Body of pancreas (tissue), 4 donors: ENCODE measurements around the gene PLK2. TPM values are rescaled to one million over a fixed set of nuclear protein-coding genes. Genes with fewer than 3 reads are reported as not detected.

Experiments used
- ATAC-seq: fragments of 150-250 bp; one replicate; pipeline ENCODE4 v1.9.1; 2016
- DNase-seq, 4 donors: peaks; one replicate each; pipeline ENCODE4 v3.0.0-alpha.2; 2019
- H3K27ac ChIP-seq, 4 donors: fragments of 200-600 bp; sonication (generic); 1 replicate in 3 of 4; 2 replicates in 1 of 4; pipeline versions ENCODE4 v1.5.1 to v1.6.1; 2016 to 2019; ENCODE audit warnings: mild to moderate bottlenecking in 1 of 4, mixed read lengths in 1 of 4, moderate library complexity in 1 of 4
- H3K27me3 ChIP-seq, 2 donors: fragments of 200-600 bp; sonication (generic); one replicate each; pipeline ENCODE4 v1.6.0; 2016; ENCODE audit warnings: mild to moderate bottlenecking in 1 of 2
- H3K36me3 ChIP-seq, 2 donors: fragments of 200-600 bp; sonication (generic); replicated peaks in 1 of 2; 2 replicates each; pipeline ENCODE4 v1.5.1; 2016; ENCODE audit warnings: low read depth in 2 of 2; ENCODE audit not compliant: insufficient read depth in 1 of 2
- H3K4me1 ChIP-seq: fragments of 200-600 bp; sonication (generic); one replicate; pipeline ENCODE4 v1.6.0; 2016
- H3K4me3 ChIP-seq, 2 donors: fragments of 200-600 bp; sonication (generic); 1 replicate in 1 of 2; 2 replicates in 1 of 2; pipeline ENCODE4 v1.5.1; 2016 to 2019
- H3K9me3 ChIP-seq, 3 donors: fragments of 200-600 bp; sonication (generic); 1 replicate in 2 of 3; 2 replicates in 1 of 3; pipeline ENCODE4 v1.5.1; 2016
- CTCF ChIP-seq, 7 experiments: fragments of 450-650 bp in 4 of 7; fragments of 200-600 bp in 3 of 7; sonication (generic) in 3 of 7; IDR thresholded peaks; one replicate each; pipeline ENCODE4 v1.5.1; 2016 to 2019; ENCODE audit warnings: antibody characterized with exemption in 7 of 7
- POLR2A ChIP-seq, 3 donors: fragments of 450-650 bp; IDR thresholded peaks; one replicate each; pipeline ENCODE4 v1.6.1; 2016; ENCODE audit warnings: antibody characterized with exemption in 3 of 3, mild to moderate bottlenecking in 2 of 3
- WGBS, 2 donors: methylation state at CpG; one replicate each; pipeline ENCODE4 v1.1.5; 2017; 5-methylcytosine and 5-hydroxymethylcytosine counted together
- intact Hi-C: fragments of 100-400 bp; cut with DNase I; formaldehyde crosslinking; loops from one replicate; pipeline ENCODE4 v1.15.1; 2023
- total RNA-seq, 2 donors: library from RNA; depleted of rRNA; stranded (reverse); fragments of >200 nt; gene quantifications; one replicate each; pipeline ENCODE4 v1.1.0, GENCODE V29; 2016

PLK2 gene
- total RNA-seq, 2 donors from 2014 or later, result 24.4 to 30.7 TPM

GRCh38 chr5:58457050-58457449 lies 2.8 kb downstream of the PLK2 start:
- intact Hi-C loops, result loop anchor here (5.0 kb wide), 1 partner anchor 560 kb away; no protein-coding TSS in a partner anchor
- Histone ChIP-seq H3K4me1 (peaks cover 48% of the 10 kb centered on the region), H3K36me3 (peaks cover 6 to 8% of the 10 kb centered on the region in 2 donors), H3K9me3 (no peaks in the 10 kb centered on the region), H3K4me3 (no peak overlapping the region), H3K27me3 (no peaks in the 10 kb centered on the region), H3K27ac (no peak overlapping the region)
- DNase-seq, result no peak
- no peak for ATAC-seq
- 59 to 67% methylated on average over 4 of the region's 4 CpGs for WGBS, 2 donors
- no peak for TF ChIP-seq CTCF (IDR thresholded peaks at IDR 0.05)
- TF ChIP-seq POLR2A (IDR thresholded peaks at IDR 0.05), result no peak

DNA sequence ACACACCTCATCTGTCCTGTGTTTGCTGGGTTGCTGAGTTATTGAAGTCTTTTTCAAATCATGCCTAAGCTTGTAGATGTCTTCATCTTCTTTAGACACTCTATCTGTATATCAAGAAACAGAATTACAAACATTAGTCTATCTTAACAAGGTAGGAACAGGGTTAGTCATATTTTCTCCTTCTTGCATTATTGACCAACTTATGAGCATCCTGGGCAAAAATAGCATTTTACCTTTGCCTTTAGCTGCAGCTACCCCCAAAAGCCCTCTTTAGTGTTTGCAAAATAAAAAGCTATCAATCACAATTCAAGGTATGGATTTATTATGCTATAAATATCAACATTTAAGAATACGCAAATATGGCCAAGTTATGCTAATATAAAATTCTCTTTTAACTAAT lies 3.4 kb downstream of the PLK2 start:
- no peak for TF ChIP-seq POLR2A (IDR thresholded peaks at IDR 0.05)
- TF ChIP-seq CTCF (IDR thresholded peaks at IDR 0.05), result no peak
- WGBS, 2 donors, result 75 to 87% methylated on average over 1 of the region's 1 CpG
- intact Hi-C loops, result loop anchor here (5.0 kb wide), 1 partner anchor 559 kb away; no protein-coding TSS in a partner anchor
- H3K4me3 ChIP-seq, result no peak overlapping the region
- no peaks in the 10 kb centered on the region for H3K9me3 ChIP-seq
- ATAC-seq (no peak), DNase-seq (no peak)
- H3K4me1 ChIP-seq, result peaks cover 46% of the 10 kb centered on the region
- no peak overlapping the region for H3K27ac ChIP-seq
- H3K27me3 ChIP-seq, result no peaks in the 10 kb centered on the region
- peaks cover 6 to 8% of the 10 kb centered on the region in 2 donors for H3K36me3 ChIP-seq

DNA sequence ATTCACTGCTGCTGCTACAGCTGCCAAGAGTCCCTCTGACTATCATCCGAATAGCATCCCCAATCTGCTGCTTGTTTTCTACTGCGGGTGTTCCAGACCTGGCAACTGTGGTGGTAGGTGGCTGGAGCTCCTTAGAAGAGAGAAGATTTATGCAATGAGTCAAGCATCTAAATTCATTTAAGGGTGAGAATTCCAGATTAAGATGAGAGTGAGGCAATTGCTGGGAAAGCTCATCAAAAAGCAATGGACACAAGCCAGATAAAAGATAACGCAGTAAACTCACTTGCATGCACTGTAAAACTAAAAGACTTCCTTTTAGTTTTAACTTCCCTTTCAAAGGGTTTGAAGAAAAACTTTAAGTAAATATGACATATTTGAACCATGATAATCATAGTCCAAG lies 3.9 kb downstream of the PLK2 start:
- no peak for DNase-seq

DNA sequence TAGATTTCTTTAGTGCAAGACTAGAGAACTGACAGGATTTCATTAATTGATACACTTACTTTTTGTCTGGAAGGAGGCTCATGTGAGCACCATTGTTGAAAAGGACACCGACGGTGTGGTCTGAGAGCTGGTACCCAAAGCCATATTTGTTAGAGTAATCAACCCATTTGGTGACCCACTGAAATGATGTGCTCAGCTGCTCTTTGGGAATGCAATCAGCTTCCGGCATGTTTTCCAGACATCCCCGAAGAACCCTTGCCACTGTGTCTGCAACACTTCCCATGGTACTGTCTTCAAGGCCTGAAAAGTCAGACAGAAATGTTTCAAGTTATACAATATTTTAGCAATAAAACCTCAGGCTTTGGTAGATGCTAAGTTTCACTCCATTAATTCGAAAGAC lies 4.4 kb downstream of the PLK2 start:
- no peak overlapping the region for H3K4me3 ChIP-seq
- ATAC-seq, result no peak
- WGBS, 2 donors, result 92% methylated on average over 5 of the region's 5 CpGs

More for the DNA sequence above, 3.9 kb downstream of the PLK2 start:
- no peak for ATAC-seq
- Histone ChIP-seq H3K4me1 (peaks cover 42% of the 10 kb centered on the region), H3K27me3 (no peaks in the 10 kb centered on the region), H3K9me3 (no peaks in the 10 kb centered on the region), H3K4me3 (no peak overlapping the region), H3K27ac (no peak overlapping the region), H3K36me3 (peaks cover 6 to 8% of the 10 kb centered on the region in 2 donors)
- TF ChIP-seq POLR2A (IDR thresholded peaks at IDR 0.05), result no peak
- TF ChIP-seq CTCF (IDR thresholded peaks at IDR 0.05), result no peak
- intact Hi-C loops, result loop anchor here (5.0 kb wide), 1 partner anchor 559 kb away; no protein-coding TSS in a partner anchor
- 78 to 79% methylated on average over 3 of the region's 3 CpGs for WGBS, 2 donors

More for the DNA sequence above, 4.4 kb downstream of the PLK2 start:
- H3K27me3 ChIP-seq, result no peaks in the 10 kb centered on the region
- peaks cover 39% of the 10 kb centered on the region for H3K4me1 ChIP-seq
- no peak for TF ChIP-seq CTCF (IDR thresholded peaks at IDR 0.05)
- TF ChIP-seq POLR2A (IDR thresholded peaks at IDR 0.05), result no peak
- H3K36me3 ChIP-seq, result peaks cover 6 to 8% of the 10 kb centered on the region in 2 donors
- H3K27ac ChIP-seq, result no peak overlapping the region
- no peak for DNase-seq
- intact Hi-C loops, result loop anchor here (5.0 kb wide), 1 partner anchor 558 kb away; no protein-coding TSS in a partner anchor
- H3K9me3 ChIP-seq, result no peaks in the 10 kb centered on the region
